PC-3 (cell line): ENCODE measurements around the gene AGO3. TPM values are rescaled to one million over a fixed set of nuclear protein-coding genes. Genes with fewer than 3 reads are reported as not detected.

Experiments used
- ATAC-seq: fragments of 200-7000 bp; cut with Tn5 transposase; 2 replicates; pipeline ENCODE4 v1.9.1; 2020; ENCODE audit warnings: mild to moderate bottlenecking, moderate library complexity
- BruUV-seq: library from RNA; stranded (reverse); fragments of 400-500 nt; replicated peaks from 2 replicates; lab custom pipeline; 2021; lab: Mats Ljungman, UMichigan
- CTCF ChIA-PET: fragments of 300-600 bp; sonication (Branson Sonifier 250); formaldehyde crosslinking; loops from one replicate; lab custom pipeline; 2022; ENCODE audit warnings: antibody characterized with exemption; lab: Charles Lee
- POLR2A ChIA-PET: fragments of 300-600 bp; sonication (Branson Sonifier 250); formaldehyde crosslinking; loops from one replicate; lab custom pipeline; 2022; ENCODE audit warnings: antibody characterized with exemption; ENCODE audit not compliant: unreplicated experiment; lab: Charles Lee
- DNase-seq: peaks from one replicate; pipeline ENCODE4 v3.0.0-alpha.2; 2015
- H2AFZ ChIP-seq: fragments of 300-600 bp; sonication (generic); 2 replicates; pipeline ENCODE4 v1.6.0; 2016; ENCODE audit warnings: antibody characterized with exemption, low read length
- H3F3A ChIP-seq: fragments of 300-600 bp; sonication (generic); one replicate; pipeline ENCODE4 v1.6.0; 2017; ENCODE audit warnings: antibody characterized with exemption, low read length, control low read depth, mild to moderate bottlenecking; ENCODE audit not compliant: unreplicated experiment
- H3K27ac ChIP-seq: fragments of 300-600 bp; sonication (generic); 2 replicates; pipeline ENCODE4 v1.5.1; 2016; ENCODE audit warnings: mild to moderate bottlenecking, low read length
- H3K27me3 ChIP-seq: fragments of 300-600 bp; sonication (generic); 2 replicates; pipeline ENCODE4 v1.6.1; 2016; ENCODE audit warnings: low read length, mixed read lengths
- H3K36me3 ChIP-seq: fragments of 300-600 bp; sonication (generic); 2 replicates; pipeline ENCODE4 v1.6.1; 2016; ENCODE audit warnings: low read depth, mixed run types, low read length, mixed read lengths
- H3K4me1 ChIP-seq: fragments of 300-600 bp; sonication (generic); 2 replicates; pipeline ENCODE4 v1.5.1; 2016; ENCODE audit warnings: low read length; ENCODE audit not compliant: insufficient read depth
- H3K4me2 ChIP-seq: fragments of 300-600 bp; sonication (generic); 2 replicates; pipeline ENCODE4 v1.6.0; 2016; ENCODE audit warnings: low read length
- H3K4me3 ChIP-seq: fragments of 300-600 bp; sonication (generic); 2 replicates; pipeline ENCODE4 v1.5.1; 2016; ENCODE audit warnings: mild to moderate bottlenecking, low read length, mixed read lengths
- H3K79me2 ChIP-seq: fragments of 300-600 bp; sonication (generic); 2 replicates; pipeline ENCODE4 v1.6.1; 2017; ENCODE audit warnings: low read length, mixed read lengths
- H3K9ac ChIP-seq: fragments of 300-600 bp; sonication (generic); 2 replicates; pipeline ENCODE4 v1.6.0; 2016; ENCODE audit warnings: mild to moderate bottlenecking, low read length
- H3K9me2 ChIP-seq: fragments of 300-600 bp; sonication (generic); replicated peaks from 2 replicates; pipeline ENCODE4 v1.6.1; 2016; ENCODE audit warnings: mixed run types, low read length, mixed read lengths
- H3K9me3 ChIP-seq: fragments of 300-600 bp; sonication (generic); 2 replicates; pipeline ENCODE4 v1.6.1; 2016; ENCODE audit warnings: low read length, mixed read lengths
- H4K20me1 ChIP-seq: fragments of 300-600 bp; sonication (generic); 2 replicates; pipeline ENCODE4 v1.6.1; 2016; ENCODE audit warnings: low read length, mixed read lengths
- EZH2 ChIP-seq: fragments of 300-600 bp; sonication (generic); IDR thresholded peaks from one replicate; pipeline ENCODE4 v1.6.1; 2017; ENCODE audit warnings: antibody characterized with exemption, mild to moderate bottlenecking, low read length; ENCODE audit not compliant: unreplicated experiment
- EZH2phosphoT487 ChIP-seq: fragments of 300-600 bp; sonication (generic); IDR thresholded peaks from 2 replicates; pipeline ENCODE4 v1.6.1; 2018; ENCODE audit warnings: mild to moderate bottlenecking, antibody characterized with exemption, low read length, borderline replicate concordance
- intact Hi-C: fragments of 100-400 bp; cut with micrococcal nuclease; formaldehyde crosslinking; loops from 2 replicates; pipeline ENCODE4 v1.9.0; 2023
- total RNA-seq: library from RNA; depleted of rRNA; stranded (reverse); fragments of >200 nt; gene quantifications from 2 replicates; pipeline ENCODE4 v1.2.3, GENCODE V29; 2014
- TF ChIP-seq, protein P1 (sequence below): fragments of 300-600 bp; sonication (generic); conservative IDR thresholded peaks from 2 replicates; pipeline ENCODE4 v1.5.1; 2017; ENCODE audit warnings: antibody characterized with exemption, low read depth, mild to moderate bottlenecking, low read length

Gene AGO3
- total RNA-seq, 1 experiment from 2014 or later = 17.7 TPM

DNA sequence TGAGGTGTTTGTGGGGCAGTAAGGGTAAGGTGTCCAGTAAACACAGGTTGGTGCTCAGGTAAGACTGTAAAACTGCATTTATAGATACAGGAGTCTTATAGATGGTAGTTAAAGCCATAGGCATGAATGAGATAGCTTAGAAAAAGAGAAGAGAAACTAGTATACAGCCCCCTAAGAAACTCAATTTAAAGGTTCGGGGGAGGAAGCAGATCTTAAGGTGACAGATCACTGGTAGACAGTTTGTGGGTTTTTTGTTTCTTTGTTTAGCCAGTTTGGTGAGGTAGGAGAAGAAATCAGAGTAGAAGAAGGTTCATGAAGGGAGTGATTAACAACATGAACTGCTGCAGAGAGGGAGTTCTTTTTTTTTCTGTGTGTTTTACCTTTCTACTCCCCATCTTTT lies 6.1 kb upstream of the AGO3 start:
- no peak for ATAC-seq
- POLR2A ChIA-PET = no interaction called here
- intact Hi-C loops = no loop called here

DNA sequence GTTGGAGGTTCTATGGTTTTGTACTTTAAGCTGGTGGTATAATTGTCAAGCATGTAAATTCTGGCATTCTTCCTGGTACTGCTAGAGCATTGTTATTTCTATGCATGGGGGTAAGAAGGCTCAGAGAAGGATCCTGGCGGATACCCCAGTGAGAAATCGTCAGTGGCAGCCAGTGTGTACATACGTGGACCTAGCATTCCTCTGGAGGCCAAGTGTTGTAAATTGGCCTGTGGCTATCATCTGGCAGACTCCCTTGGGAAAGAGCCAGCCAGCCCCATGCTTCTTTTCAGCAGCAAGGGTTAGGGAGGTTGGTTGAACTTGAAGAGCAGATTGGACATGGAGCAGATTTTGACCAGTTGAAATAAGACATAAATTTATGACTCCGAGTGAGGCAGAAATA lies 5.2 kb upstream of the AGO3 start:
- H3K9ac ChIP-seq = no peak overlapping the region
- H3K9me2 ChIP-seq = no peaks in the 10 kb centered on the region
- TF ChIP-seq EZH2phosphoT487 = no peak
- TF ChIP-seq EZH2 = no peak
- TF ChIP-seq, protein P1, sequence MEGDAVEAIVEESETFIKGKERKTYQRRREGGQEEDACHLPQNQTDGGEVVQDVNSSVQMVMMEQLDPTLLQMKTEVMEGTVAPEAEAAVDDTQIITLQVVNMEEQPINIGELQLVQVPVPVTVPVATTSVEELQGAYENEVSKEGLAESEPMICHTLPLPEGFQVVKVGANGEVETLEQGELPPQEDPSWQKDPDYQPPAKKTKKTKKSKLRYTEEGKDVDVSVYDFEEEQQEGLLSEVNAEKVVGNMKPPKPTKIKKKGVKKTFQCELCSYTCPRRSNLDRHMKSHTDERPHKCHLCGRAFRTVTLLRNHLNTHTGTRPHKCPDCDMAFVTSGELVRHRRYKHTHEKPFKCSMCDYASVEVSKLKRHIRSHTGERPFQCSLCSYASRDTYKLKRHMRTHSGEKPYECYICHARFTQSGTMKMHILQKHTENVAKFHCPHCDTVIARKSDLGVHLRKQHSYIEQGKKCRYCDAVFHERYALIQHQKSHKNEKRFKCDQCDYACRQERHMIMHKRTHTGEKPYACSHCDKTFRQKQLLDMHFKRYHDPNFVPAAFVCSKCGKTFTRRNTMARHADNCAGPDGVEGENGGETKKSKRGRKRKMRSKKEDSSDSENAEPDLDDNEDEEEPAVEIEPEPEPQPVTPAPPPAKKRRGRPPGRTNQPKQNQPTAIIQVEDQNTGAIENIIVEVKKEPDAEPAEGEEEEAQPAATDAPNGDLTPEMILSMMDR = no peak
- no peak for DNase-seq
- H3K36me3 ChIP-seq = no peaks in the 10 kb centered on the region
- peaks cover 7% of the 10 kb centered on the region; the same call in 1 of the 2 replicates for H3K4me1 ChIP-seq
- H3F3A ChIP-seq = no peaks in the 10 kb centered on the region
- ChIA-PET CTCF (no interaction called here), POLR2A (no interaction called here)
- no peak overlapping the region for H3K4me3 ChIP-seq
- 0 out of 2 replicates have a peak, but pooled peaks cover 4% of the 10 kb centered on the region for H3K79me2 ChIP-seq
- H3K27me3 ChIP-seq = no peaks in the 10 kb centered on the region
- intact Hi-C loops = no loop called here
- H4K20me1 ChIP-seq = no peaks in the 10 kb centered on the region
- BruUV-seq = no TSS peak
- no peaks in the 10 kb centered on the region for H3K9me3 ChIP-seq
- ATAC-seq = no peak
- no peak overlapping the region for H3K4me2 ChIP-seq
- H2AFZ ChIP-seq = no peak overlapping the region
- H3K27ac ChIP-seq = no peak overlapping the region

More for the DNA sequence above, 6.1 kb upstream of the AGO3 start:
- H2AFZ ChIP-seq = no peak overlapping the region
- no peaks in the 10 kb centered on the region for H3K27me3 ChIP-seq
- DNase-seq = no peak
- H3K79me2 ChIP-seq = 0 out of 2 replicates have a peak, but pooled peaks cover 2% of the 10 kb centered on the region
- no peak overlapping the region for H3K4me3 ChIP-seq
- H4K20me1 ChIP-seq = no peaks in the 10 kb centered on the region
- H3K9me2 ChIP-seq = no peaks in the 10 kb centered on the region
- no peak overlapping the region for H3K4me2 ChIP-seq
- H3K4me1 ChIP-seq = peaks cover 3% of the 10 kb centered on the region; the same call in 1 of the 2 replicates
- H3K36me3 ChIP-seq = no peaks in the 10 kb centered on the region
- no peak overlapping the region for H3K9ac ChIP-seq
- H3K27ac ChIP-seq = no peak overlapping the region
- no TSS peak for BruUV-seq
- no peaks in the 10 kb centered on the region for H3F3A ChIP-seq
- TF ChIP-seq EZH2phosphoT487 (no peak), EZH2 (no peak)
- TF ChIP-seq, protein P1 = no peak
- CTCF ChIA-PET = no interaction called here
- H3K9me3 ChIP-seq = no peaks in the 10 kb centered on the region

DNA sequence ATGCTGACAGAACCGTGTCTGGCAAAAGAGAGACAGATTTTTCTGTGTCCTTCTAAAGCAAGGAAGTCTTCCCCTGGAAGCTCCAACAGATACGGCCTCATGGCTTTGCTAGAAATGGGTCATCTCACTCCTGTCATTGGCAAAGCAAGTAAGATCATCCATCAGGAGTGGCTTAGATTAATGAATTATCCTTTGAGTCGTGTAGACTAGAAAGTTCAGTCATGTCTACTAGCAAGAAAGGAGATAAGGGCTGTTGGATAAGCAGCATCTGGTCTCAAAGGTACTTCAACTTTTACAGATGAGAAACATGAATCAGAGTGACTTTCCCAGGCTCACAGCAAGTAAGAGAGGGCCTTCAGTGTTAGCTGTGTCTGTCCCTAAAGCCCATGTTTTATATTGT lies 3.4 kb upstream of the AGO3 start:
- intact Hi-C loops = no loop called here
- TF ChIP-seq, protein P1 = no peak
- TF ChIP-seq EZH2 (no peak), EZH2phosphoT487 (no peak)

More for the DNA sequence above, 3.4 kb upstream of the AGO3 start:
- Histone ChIP-seq H3K79me2 (peaks cover 18% of the 10 kb centered on the region), H3K9me3 (no peaks in the 10 kb centered on the region), H3K4me1 (peaks cover 10% of the 10 kb centered on the region), H3K9me2 (no peaks in the 10 kb centered on the region), H4K20me1 (peaks cover 8% of the 10 kb centered on the region), H3K27me3 (no peaks in the 10 kb centered on the region), H3F3A (no peaks in the 10 kb centered on the region), H3K4me3 (no peak overlapping the region), H3K9ac (no peak overlapping the region), H3K27ac (no peak overlapping the region), H2AFZ (no peak overlapping the region), H3K4me2 (no peak overlapping the region), H3K36me3 (no peaks in the 10 kb centered on the region)
- BruUV-seq = no TSS peak
- DNase-seq (no peak), ATAC-seq (no peak)
- ChIA-PET CTCF (no interaction called here), POLR2A (no interaction called here)
